Upper lobe of right lung (tissue), 1 donor: ENCODE results near the gene NFXL1. TPM values are rescaled to one million over a fixed set of nuclear protein-coding genes. Genes with fewer than 3 reads are reported as not detected.

Experiments
- ATAC-seq: fragments of 200-7000 bp; cut with Tn5 transposase; one replicate; pipeline ENCODE4 v1.9.1; 2020; ENCODE audit warnings: mild to moderate bottlenecking, moderate library complexity
- DNase-seq: peaks from one replicate; pipeline ENCODE4 v3.0.0-alpha.2; 2020
- H3K27ac ChIP-seq: fragments of 200-600 bp; one replicate; pipeline ENCODE4 v1.8.0; 2022
- H3K27me3 ChIP-seq: fragments of 200-600 bp; one replicate; pipeline ENCODE4 v1.8.0; 2022; ENCODE audit warnings: mild to moderate bottlenecking
- H3K36me3 ChIP-seq: fragments of 200-600 bp; one replicate; pipeline ENCODE4 v1.8.0; 2022
- H3K4me1 ChIP-seq: fragments of 200-600 bp; one replicate; pipeline ENCODE4 v1.8.0; 2022
- H3K4me3 ChIP-seq: fragments of 200-600 bp; one replicate; pipeline ENCODE4 v1.8.0; 2022; ENCODE audit warnings: mild to moderate bottlenecking
- H3K9me3 ChIP-seq: fragments of 200-600 bp; one replicate; pipeline ENCODE4 v1.8.0; 2022
- CTCF ChIP-seq: fragments of 200-600 bp; IDR thresholded peaks from one replicate; pipeline ENCODE4 v1.8.0; 2022; ENCODE audit warnings: antibody characterized with exemption
- intact Hi-C: fragments of 100-400 bp; cut with DNase I; formaldehyde crosslinking; loops from one replicate; pipeline ENCODE4 v1.11.0; 2022
- total RNA-seq: library from RNA; stranded (reverse); fragmentation: NEBNext Ultra II Directional; extraction: Animal tissue kit (Norgen Biotek cat#: 25700); gene quantifications from one replicate; pipeline ENCODE4 v1.2.1, GENCODE V29; 2021
- donor health status: DM: no; HTN: yes; CAD: no; lungs with severe emphysema.

Gene NFXL1
- total RNA-seq, 1 donor from 2014 or later = 11.7 TPM

- Histone ChIP-seq H3K27ac (no peak within 1 kb of the TSS), H3K36me3 (no peaks in the 10 kb centered on the region), H3K9me3 (no peaks in the 10 kb centered on the region), H3K4me1 (peaks cover 30% of the 10 kb centered on the region), H3K27me3 (no peaks in the 10 kb centered on the region), H3K4me3 (peak within 1 kb of the TSS; percentile 59)
- intact Hi-C loops = no loop called here
- no peak for ATAC-seq
- no peak for TF ChIP-seq CTCF
- no peak for DNase-seq
These were observed 76.5 kb downstream of the NFXL1 start, which contains the start of gene CORIN for GRCh38 chr4:47837908-47838294. Gene CORIN (minus strand): TSS chr4:47838067. CDS start chr4:47837949, 118 bp downstream.

GRCh38 chr4:47837094-47837907 is 77.1 kb downstream of the NFXL1 start:
- H3K27me3 ChIP-seq = no peaks in the 10 kb centered on the region
- H3K4me1 ChIP-seq = peaks cover 30% of the 10 kb centered on the region
- ATAC-seq (peak; percentile 74), DNase-seq (peak; percentile 78)
- H3K27ac ChIP-seq = no peak overlapping the region
- H3K4me3 ChIP-seq = peak overlapping the region; percentile 59
- H3K9me3 ChIP-seq = no peaks in the 10 kb centered on the region
- no peaks in the 10 kb centered on the region for H3K36me3 ChIP-seq
- TF ChIP-seq CTCF = no peak
- intact Hi-C loops = no loop called here

- TF ChIP-seq CTCF = peak; percentile 69
- ATAC-seq (peak; percentile 96), DNase-seq (peak; percentile 89)
- Histone ChIP-seq H3K27ac (no peak overlapping the region), H3K36me3 (no peaks in the 10 kb centered on the region), H3K9me3 (no peaks in the 10 kb centered on the region), H3K4me3 (peak overlapping the region; percentile 59), H3K27me3 (no peaks in the 10 kb centered on the region), H3K4me1 (peaks cover 30% of the 10 kb centered on the region)
- intact Hi-C loops = no loop called here
These were observed 77.7 kb downstream of the NFXL1 start for GRCh38 chr4:47836641-47837093.

- H3K36me3 ChIP-seq = no peaks in the 10 kb centered on the region
- no peak for ATAC-seq
- H3K4me1 ChIP-seq = peaks cover 30% of the 10 kb centered on the region
- TF ChIP-seq CTCF = no peak
- H3K27me3 ChIP-seq = no peaks in the 10 kb centered on the region
- H3K27ac ChIP-seq = no peak overlapping the region
- DNase-seq = no peak
- intact Hi-C loops = no loop called here
- H3K4me3 ChIP-seq = no peak overlapping the region
- no peaks in the 10 kb centered on the region for H3K9me3 ChIP-seq
These were observed 78.9 kb downstream of the NFXL1 start for GRCh38 chr4:47835494-47835893.

- Histone ChIP-seq H3K27me3 (no peaks in the 10 kb centered on the region), H3K4me1 (peaks cover 11% of the 10 kb centered on the region), H3K36me3 (no peaks in the 10 kb centered on the region), H3K4me3 (no peak overlapping the region), H3K9me3 (no peaks in the 10 kb centered on the region), H3K27ac (no peak overlapping the region)
- TF ChIP-seq CTCF = no peak
- ATAC-seq (no peak), DNase-seq (no peak)
- intact Hi-C loops = no loop called here
These were observed 83.2 kb downstream of the NFXL1 start for GRCh38 chr4:47831026-47831679.
